ENCODE data around the gene KCNJ18.
"Not testable (repeated sequence)": the region's sequence is repeated elsewhere in the genome, so short reads cannot be mapped to it uniquely, and the experiment has no call there.

DNA sequence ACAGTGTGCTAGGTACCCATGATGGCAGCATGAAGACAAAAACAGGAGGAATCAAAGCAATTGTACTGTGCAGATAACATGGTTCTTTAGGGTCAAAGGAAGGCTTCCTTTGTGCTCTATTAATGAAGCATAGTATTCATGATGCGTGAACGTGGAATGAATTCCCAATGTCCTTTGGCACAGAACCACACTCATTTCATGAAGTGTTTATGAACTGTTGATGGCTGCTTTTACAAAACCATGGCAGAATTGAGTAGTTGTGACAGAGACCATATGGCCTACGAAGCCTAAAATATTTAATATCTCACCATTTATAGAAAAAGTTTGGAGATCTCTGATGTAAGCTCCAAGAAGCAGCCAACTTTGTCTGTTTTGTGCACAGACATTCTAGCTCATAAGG lies 22.4 kb downstream of the KCNJ18 start:
- not testable (repeated sequence) for TF ChIP-seq POLR2A, TAF1, POLR2AphosphoS5, SPI1 (IDR thresholded peaks at IDR 0.05; ENCODE audit: low read depth, low read length)
